Duodenal mucosa (tissue), 2 donors: ENCODE results near the gene CTNNA2.
"Not testable (repeated sequence)": the region's sequence is repeated elsewhere in the genome, so short reads cannot be mapped to it uniquely, and the experiment has no call there.

ENCODE experiments used
- H3K27ac ChIP-seq: one replicate; pipeline ENCODE4 v1.7.0; 2013; ENCODE audit warnings: low read depth, low read length
- H3K27me3 ChIP-seq, 2 donors: one replicate each; pipeline ENCODE4 v1.7.0; 2013; ENCODE audit warnings: low read length in 2 of 2, control low read depth in 1 of 2; ENCODE audit not compliant: insufficient read depth in 2 of 2, control insufficient read depth in 1 of 2
- H3K36me3 ChIP-seq, 2 donors: one replicate each; pipeline ENCODE4 v1.7.0; 2013; ENCODE audit warnings: low read length in 2 of 2, control low read depth in 1 of 2; ENCODE audit not compliant: insufficient read depth in 2 of 2, control insufficient read depth in 1 of 2
- H3K4me1 ChIP-seq, 2 donors: one replicate each; pipeline ENCODE4 v1.7.0; 2013; ENCODE audit warnings: low read length in 2 of 2, control low read depth in 1 of 2; ENCODE audit not compliant: insufficient read depth in 2 of 2, control insufficient read depth in 1 of 2
- H3K4me3 ChIP-seq, 2 donors: one replicate each; pipeline ENCODE4 v1.7.0; 2013; ENCODE audit warnings: low read length in 2 of 2, low read depth in 1 of 2
- H3K9ac ChIP-seq, 2 donors: one replicate each; pipeline ENCODE4 v1.7.0; 2013; ENCODE audit warnings: low read length in 2 of 2, low read depth in 1 of 2
- H3K9me3 ChIP-seq, 2 donors: one replicate each; pipeline ENCODE4 v1.7.0; 2013; ENCODE audit warnings: low read length in 2 of 2, control low read depth in 1 of 2; ENCODE audit not compliant: control insufficient read depth in 1 of 2

The CTNNA2 gene

DNA sequence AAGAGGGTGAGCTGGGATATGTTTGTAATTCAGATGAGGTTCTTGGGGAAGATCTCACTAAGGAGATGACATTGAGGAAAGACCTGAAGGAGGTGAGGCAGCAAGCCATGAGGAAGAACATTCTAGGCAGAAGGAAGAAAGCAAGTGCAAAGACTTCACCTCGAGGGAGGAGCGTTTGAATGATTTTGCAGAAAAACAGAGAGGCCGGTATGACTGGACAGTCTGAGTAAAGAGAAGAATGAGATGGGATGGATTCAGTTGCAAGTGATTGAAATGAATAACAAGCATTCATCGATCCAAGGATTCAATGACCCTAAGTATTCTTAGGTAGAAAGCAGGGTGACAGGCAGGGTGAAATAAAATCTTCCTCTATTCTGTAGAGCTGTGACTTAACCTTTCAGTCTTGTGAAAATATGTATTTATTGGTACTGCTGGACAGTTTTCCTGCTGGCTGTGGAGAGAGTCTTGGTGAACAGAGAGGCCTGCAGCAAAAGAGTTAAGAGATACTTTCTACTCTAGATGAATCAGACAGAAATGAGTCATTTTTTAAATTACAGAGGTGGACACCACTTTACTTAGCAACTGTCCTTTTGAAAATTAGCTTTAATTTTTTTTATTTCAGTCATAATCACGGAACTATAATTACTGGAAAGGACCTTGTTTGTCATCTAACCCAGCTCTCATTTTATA lies 513.3 kb downstream of the CTNNA2 start:
- Histone ChIP-seq H3K36me3 (no peaks in the 10 kb centered on the region), H3K4me3 (no peak overlapping the region), H3K27me3 (no peaks in the 10 kb centered on the region), H3K9ac (no peak overlapping the region), H3K9me3 (no peaks in the 10 kb centered on the region), H3K27ac (no peak overlapping the region), H3K4me1 (peaks cover 0 to 6% of the 10 kb centered on the region in 2 donors)

DNA sequence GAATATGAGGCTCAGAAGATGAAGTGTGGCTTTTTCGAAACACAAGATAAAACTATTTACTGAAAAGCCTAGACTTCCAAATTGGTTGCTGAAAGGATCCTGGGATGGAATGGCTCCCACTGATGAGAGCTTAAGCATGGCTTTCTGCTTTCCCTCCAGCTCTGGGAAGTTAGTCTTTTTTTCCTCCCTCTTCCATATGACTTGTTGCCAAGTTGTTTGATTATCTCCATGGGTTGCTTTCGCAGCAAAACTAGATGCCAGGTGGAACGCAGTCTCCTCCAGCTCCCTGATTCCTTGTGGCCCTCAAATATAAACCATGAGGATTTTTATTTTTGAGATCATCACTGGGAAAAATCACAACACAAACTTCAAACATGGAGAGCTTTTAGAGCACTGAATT lies 515.2 kb downstream of the CTNNA2 start:
- Histone ChIP-seq H3K4me3 (no peak overlapping the region), H3K4me1 (peaks cover 0 to 6% of the 10 kb centered on the region in 2 donors), H3K27ac (no peak overlapping the region), H3K9ac (no peak overlapping the region), H3K36me3 (no peaks in the 10 kb centered on the region), H3K27me3 (no peaks in the 10 kb centered on the region), H3K9me3 (no peaks in the 10 kb centered on the region)

DNA sequence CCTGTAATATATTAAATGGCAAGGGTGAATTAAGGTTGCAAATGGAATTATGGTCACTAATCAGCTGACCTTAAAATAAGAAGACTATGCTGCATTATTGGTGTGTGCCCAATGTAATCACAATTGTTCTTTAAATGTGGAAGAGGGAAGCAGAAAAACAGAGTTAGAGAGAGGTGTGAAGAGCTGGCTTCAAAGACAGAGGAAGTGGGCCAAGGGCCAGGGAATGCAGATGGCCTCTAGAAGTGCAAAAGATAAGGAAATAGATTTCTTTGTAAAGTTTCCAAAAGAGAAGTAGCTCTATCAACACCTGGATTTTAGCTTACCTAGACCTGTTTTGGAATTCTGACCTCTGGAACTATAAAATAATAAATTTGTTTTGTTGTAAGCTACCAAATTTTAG lies 515.7 kb downstream of the CTNNA2 start:
- Histone ChIP-seq H3K27ac (no peak overlapping the region), H3K9ac (no peak overlapping the region), H3K27me3 (no peaks in the 10 kb centered on the region), H3K4me1 (peaks cover 0 to 6% of the 10 kb centered on the region in 2 donors), H3K9me3 (no peaks in the 10 kb centered on the region), H3K36me3 (no peaks in the 10 kb centered on the region), H3K4me3 (no peak overlapping the region)

DNA sequence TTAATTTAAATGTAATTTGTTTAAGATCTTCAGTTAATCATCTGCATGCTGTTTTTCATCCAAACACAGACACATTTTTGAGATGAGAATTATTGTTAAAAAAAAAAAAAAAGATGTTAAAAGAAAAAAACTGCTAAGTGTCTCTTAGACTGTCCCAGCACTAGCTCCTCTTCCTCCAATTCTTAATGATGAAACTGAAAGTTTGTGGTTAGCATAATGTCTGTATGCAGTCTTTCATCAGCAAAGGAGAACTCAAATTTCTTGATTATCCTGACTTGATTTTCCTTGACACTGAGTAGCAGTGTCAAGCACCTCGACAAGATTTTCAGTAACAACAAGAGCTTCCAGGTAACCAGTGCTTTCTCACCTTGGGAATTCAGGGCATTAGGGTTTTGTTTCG lies 517.3 kb downstream of the CTNNA2 start:
- H3K27ac ChIP-seq, result no peak overlapping the region
- no peaks in the 10 kb centered on the region for H3K9me3 ChIP-seq
- H3K4me1 ChIP-seq, result peaks cover 0 to 6% of the 10 kb centered on the region in 2 donors
- H3K36me3 ChIP-seq, result no peaks in the 10 kb centered on the region
- no peak overlapping the region for H3K9ac ChIP-seq
- H3K27me3 ChIP-seq, result no peaks in the 10 kb centered on the region
- no peak overlapping the region for H3K4me3 ChIP-seq

DNA sequence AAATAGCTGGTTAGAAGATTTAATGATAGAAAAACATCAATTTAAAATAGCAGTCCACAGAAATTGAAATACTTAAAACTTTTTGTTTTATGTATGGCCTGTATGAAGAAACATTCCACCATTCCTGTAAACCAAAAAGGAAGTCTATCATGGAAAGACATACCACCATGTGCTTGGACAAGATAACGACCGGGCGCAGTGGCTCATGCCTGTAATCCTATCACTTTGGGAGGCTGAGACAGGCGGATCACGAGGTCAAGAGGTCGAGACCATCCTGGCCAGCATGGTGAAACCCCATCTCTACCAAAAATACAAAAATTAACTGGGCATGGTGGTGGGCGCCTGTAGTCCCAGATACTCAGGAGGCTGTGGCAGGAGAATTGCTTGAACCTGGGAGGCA lies 519.8 kb downstream of the CTNNA2 start:
- not testable (repeated sequence) for H3K4me3 ChIP-seq, H3K9ac ChIP-seq, H3K9me3 ChIP-seq, H3K27me3 ChIP-seq, H3K36me3 ChIP-seq, H3K4me1 ChIP-seq, H3K27ac ChIP-seq

DNA sequence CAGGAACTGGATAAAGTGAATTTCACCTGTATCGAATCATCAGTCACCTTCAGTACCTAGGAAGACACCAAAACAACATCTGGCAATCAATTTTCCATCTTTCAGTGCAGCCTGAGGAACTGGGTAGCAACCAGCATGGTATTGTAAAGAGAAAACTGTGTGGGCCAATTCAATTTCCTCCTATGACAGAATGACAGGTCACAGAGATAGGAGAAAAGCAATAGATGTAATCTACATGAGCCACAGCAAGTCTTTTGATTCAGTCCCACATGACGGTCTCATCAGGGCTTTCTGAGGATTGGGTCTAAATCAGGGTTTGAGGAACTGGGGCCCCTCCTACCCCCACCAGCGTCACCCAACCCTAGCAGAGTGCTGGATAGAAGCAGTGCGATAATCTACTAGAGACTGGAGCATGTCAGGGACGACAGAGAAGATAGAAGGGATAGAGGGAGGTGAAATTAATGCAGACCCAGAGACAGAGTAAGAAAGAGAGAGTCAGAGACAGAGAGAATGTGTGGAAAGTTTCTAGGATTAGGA lies 523.0 kb downstream of the CTNNA2 start:
- Histone ChIP-seq H3K27ac (no peak overlapping the region), H3K36me3 (no peaks in the 10 kb centered on the region), H3K4me3 (no peak overlapping the region), H3K9me3 (no peaks in the 10 kb centered on the region), H3K9ac (no peak overlapping the region), H3K4me1 (no peaks in the 10 kb centered on the region), H3K27me3 (no peaks in the 10 kb centered on the region)

DNA sequence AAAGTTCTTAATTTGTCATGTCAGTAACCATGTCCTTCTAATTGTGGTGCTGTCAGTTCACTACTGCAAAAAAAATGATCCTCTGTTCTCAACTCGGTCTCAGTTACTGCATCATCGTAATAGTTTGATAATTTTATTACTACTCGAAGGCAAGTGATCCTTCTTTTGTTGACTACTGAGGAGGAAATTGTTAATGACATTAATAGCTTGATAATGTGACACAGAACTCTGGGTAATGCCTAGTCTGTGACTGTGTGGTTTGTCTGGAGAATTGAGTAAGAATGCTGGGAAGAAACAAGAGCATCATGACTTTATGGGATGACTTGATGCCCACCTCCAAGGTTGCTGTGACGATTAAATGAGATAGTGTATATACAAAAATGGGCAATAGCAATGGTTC lies 524.5 kb downstream of the CTNNA2 start:
- no peaks in the 10 kb centered on the region for H3K27me3 ChIP-seq
- no peaks in the 10 kb centered on the region for H3K4me1 ChIP-seq
- H3K27ac ChIP-seq, result no peak overlapping the region
- no peak overlapping the region for H3K4me3 ChIP-seq
- H3K9ac ChIP-seq, result no peak overlapping the region
- no peaks in the 10 kb centered on the region for H3K36me3 ChIP-seq
- H3K9me3 ChIP-seq, result no peaks in the 10 kb centered on the region

DNA sequence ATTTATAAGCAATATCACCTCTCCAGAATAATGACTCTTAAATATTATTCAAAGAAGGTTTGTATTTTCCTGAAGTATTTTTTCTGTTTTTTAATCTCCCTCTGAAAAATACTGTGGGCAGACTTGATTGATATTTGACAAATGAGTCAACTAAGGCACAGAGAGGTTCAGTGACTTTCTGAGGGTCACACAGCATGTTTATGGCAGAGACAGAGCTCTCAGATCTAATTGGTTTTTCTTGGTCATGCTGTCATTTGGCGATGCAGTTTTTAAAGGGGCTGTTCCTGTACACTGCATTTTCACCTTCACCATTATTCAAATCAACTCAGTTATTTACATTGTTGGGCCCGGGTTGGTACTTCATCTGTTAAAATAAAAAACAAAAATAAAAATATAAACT lies 527.4 kb downstream of the CTNNA2 start:
- Histone ChIP-seq H3K9me3 (no peaks in the 10 kb centered on the region), H3K4me3 (no peak overlapping the region), H3K27ac (no peak overlapping the region), H3K36me3 (no peaks in the 10 kb centered on the region), H3K4me1 (no peaks in the 10 kb centered on the region), H3K27me3 (no peaks in the 10 kb centered on the region), H3K9ac (no peak overlapping the region)

DNA sequence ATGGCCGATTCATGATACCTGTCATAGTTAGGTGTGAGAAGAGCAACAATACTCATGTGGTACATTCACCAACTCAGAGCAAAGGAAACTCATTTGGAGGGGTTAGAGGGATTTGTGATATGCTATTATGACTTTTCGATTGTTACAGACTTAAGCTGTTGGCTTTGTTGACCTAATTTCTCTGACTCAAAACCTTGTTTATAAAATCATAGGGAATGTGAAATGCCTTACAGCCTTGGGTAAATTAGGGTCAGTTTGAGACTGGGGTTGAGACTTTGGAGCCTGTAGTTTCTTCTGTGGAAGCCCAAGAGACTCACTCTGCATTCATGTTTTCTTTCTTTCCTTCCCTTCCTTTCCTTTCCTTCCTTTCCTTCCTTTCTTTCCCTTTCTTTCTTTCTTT lies 529.8 kb downstream of the CTNNA2 start:
- H3K9ac ChIP-seq, result no peak overlapping the region
- no peak overlapping the region for H3K4me3 ChIP-seq
- no peaks in the 10 kb centered on the region for H3K9me3 ChIP-seq
- no peaks in the 10 kb centered on the region for H3K4me1 ChIP-seq
- no peak overlapping the region for H3K27ac ChIP-seq
- no peaks in the 10 kb centered on the region for H3K27me3 ChIP-seq
- no peaks in the 10 kb centered on the region for H3K36me3 ChIP-seq

DNA sequence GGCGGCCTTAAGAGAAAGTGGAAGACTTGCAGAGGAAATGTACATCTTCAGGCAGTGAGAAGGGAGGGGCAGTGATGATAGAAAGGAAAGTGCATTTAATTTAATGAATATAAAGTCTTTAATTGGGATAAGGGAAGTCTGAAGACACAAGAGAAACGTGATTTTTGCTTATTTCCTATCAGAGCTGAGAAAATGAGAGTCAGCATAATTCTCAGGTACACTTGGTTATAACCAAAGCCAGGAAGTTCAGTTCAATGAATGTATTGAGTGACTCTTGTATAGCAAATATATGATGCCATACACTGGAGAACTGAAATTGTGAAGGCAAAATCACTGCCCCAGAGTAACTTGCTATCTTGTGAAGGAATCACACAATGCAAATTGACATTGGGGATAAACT lies 535.4 kb downstream of the CTNNA2 start:
- no peak overlapping the region for H3K4me3 ChIP-seq
- no peak overlapping the region for H3K27ac ChIP-seq
- H3K9ac ChIP-seq, result no peak overlapping the region
- no peaks in the 10 kb centered on the region for H3K27me3 ChIP-seq
- no peaks in the 10 kb centered on the region for H3K36me3 ChIP-seq
- no peaks in the 10 kb centered on the region for H3K9me3 ChIP-seq
- H3K4me1 ChIP-seq, result peaks cover 0 to under 1% of the 10 kb centered on the region in 2 donors
